Fibroblast of lung (primary cell): ENCODE results near the gene KRTCAP2.

ENCODE experiments used
- EZH2 ChIP-seq: IDR thresholded peaks from 2 replicates; pipeline ENCODE4 v1.5.1; 2012; ENCODE audit warnings: low read length, control low read depth, mild to moderate bottlenecking; ENCODE audit errors: missing control alignments
- TF ChIP-seq, protein P1 (sequence below), 2 donors: IDR thresholded peaks in 1 of 2; conservative IDR thresholded peaks in 1 of 2; 1 replicate in 1 of 2; 2 replicates in 1 of 2; pipeline ENCODE4 v1.5.1; 2011 to 2012; ENCODE audit warnings: low read length in 2 of 2, control low read depth in 1 of 2, inconsistent platforms in 1 of 2, low read depth in 1 of 2, mild to moderate bottlenecking in 1 of 2

DNA sequence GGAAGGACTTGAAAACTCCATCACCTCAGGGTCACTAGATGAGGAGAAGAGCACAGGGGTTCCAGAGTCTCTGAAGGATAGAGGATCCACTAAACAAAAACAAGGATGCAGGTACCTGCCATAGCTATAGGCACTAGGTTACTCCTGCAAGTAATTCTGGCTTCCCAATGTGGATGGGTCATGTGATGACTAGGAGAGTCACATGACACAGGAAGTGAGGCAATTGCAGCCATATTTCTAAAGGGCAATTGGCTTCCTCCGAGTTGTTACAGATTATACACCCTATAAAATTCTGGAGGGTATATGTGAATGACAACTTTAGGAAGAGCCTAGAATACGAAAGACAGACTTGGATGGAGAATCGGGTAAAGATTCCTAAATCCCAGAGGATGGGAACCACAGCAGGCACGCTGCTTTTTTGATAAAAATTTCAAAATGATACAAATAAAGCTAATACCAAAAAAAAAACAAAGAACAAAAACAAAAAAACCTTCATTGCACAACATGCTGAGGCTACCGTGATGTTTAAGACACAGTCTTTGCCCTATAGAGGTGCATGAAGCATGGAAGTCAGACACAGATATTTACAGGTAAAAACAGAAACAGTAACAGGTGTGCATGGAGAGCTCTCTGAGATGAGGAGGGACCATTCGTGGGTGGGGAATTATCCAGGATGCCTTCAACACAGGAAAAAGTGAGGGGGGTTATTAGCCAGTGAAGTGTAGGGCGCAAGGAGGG lies 45.9 kb upstream of the KRTCAP2 start:
- no peak for TF ChIP-seq EZH2
- TF ChIP-seq, protein P1, sequence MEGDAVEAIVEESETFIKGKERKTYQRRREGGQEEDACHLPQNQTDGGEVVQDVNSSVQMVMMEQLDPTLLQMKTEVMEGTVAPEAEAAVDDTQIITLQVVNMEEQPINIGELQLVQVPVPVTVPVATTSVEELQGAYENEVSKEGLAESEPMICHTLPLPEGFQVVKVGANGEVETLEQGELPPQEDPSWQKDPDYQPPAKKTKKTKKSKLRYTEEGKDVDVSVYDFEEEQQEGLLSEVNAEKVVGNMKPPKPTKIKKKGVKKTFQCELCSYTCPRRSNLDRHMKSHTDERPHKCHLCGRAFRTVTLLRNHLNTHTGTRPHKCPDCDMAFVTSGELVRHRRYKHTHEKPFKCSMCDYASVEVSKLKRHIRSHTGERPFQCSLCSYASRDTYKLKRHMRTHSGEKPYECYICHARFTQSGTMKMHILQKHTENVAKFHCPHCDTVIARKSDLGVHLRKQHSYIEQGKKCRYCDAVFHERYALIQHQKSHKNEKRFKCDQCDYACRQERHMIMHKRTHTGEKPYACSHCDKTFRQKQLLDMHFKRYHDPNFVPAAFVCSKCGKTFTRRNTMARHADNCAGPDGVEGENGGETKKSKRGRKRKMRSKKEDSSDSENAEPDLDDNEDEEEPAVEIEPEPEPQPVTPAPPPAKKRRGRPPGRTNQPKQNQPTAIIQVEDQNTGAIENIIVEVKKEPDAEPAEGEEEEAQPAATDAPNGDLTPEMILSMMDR (conservative IDR thresholded peaks at IDR 0.05 in 1 of 2, IDR thresholded peaks at IDR 0.05 in 1 of 2; ENCODE audit: low read depth in 1 of 2, low read length in 2 of 2), result no peak
